IMR-90 (cell line): ENCODE measurements around the gene ETF1. TPM values are rescaled to one million over a fixed set of nuclear protein-coding genes. Genes with fewer than 3 reads are reported as not detected.

Experiments
- ATAC-seq: fragments of 200-7000 bp; cut with Tn5 transposase; 2 replicates; pipeline ENCODE4 v1.9.1; 2020; ENCODE audit warnings: low read depth, mild to moderate bottlenecking, moderate library complexity
- BruUV-seq: library from RNA; stranded (reverse); fragments of 400-500 nt; replicated peaks from 2 replicates; lab custom pipeline; 2021; lab: Mats Ljungman, UMichigan
- CTCF ChIA-PET: fragments of 300-600 bp; formaldehyde crosslinking; extraction: SDS; loops from one replicate; lab custom pipeline; 2021; ENCODE audit warnings: antibody characterized with exemption; lab: Yijun Ruan, JAX
- POLR2A ChIA-PET: fragments of 300-600 bp; sonication (Branson Sonifier 250); formaldehyde crosslinking; loops from one replicate; lab custom pipeline; 2022; ENCODE audit warnings: antibody characterized with exemption; ENCODE audit not compliant: unreplicated experiment; lab: Charles Lee
- DNase-seq: peaks from one replicate; pipeline ENCODE4 v3.0.0; 2013
- H2AFZ ChIP-seq: replicated peaks from 2 replicates; pipeline ENCODE3; 2013; ENCODE audit warnings: low read length, mild to moderate bottlenecking; ENCODE audit not compliant: poor library complexity
- H2AK5ac ChIP-seq: 2 replicates; pipeline ENCODE4 v1.6.1; 2013; ENCODE audit warnings: low read depth, low read length, inconsistent platforms
- H2AK9ac ChIP-seq: replicated peaks from 2 replicates; pipeline ENCODE3; 2013; ENCODE audit warnings: mild to moderate bottlenecking, low read depth, low read length, moderate library complexity; ENCODE audit not compliant: poor library complexity
- H2BK120ac ChIP-seq: 2 replicates; pipeline ENCODE4 v1.6.1; 2013; ENCODE audit warnings: low read depth, low read length, inconsistent platforms
- H2BK15ac ChIP-seq: 3 replicates; pipeline ENCODE4 v1.6.1; 2013; ENCODE audit warnings: low read depth, low read length, inconsistent platforms
- H2BK20ac ChIP-seq: 2 replicates; pipeline ENCODE4 v1.6.1; 2013; ENCODE audit warnings: low read depth, mild to moderate bottlenecking, inconsistent platforms, low read length, moderate library complexity
- H2BK5ac ChIP-seq: 2 replicates; pipeline ENCODE4 v1.6.1; 2013; ENCODE audit warnings: mild to moderate bottlenecking, low read depth, low read length, inconsistent platforms; ENCODE audit not compliant: poor library complexity, severe bottlenecking
- H3K14ac ChIP-seq: replicated peaks from 2 replicates; pipeline ENCODE4 v1.6.1; 2013; ENCODE audit warnings: low read depth, low read length, inconsistent platforms
- H3K18ac ChIP-seq: 2 replicates; pipeline ENCODE4 v1.6.1; 2013; ENCODE audit warnings: low read depth, low read length, control low read depth
- H3K23ac ChIP-seq: 2 replicates; pipeline ENCODE4 v1.6.1; 2013; ENCODE audit warnings: low read depth, low read length, inconsistent platforms
- H3K27ac ChIP-seq: 2 replicates; pipeline ENCODE4 v1.5.1; 2013; ENCODE audit warnings: mild to moderate bottlenecking, control low read depth, low read length; ENCODE audit not compliant: insufficient read depth
- H3K27me3 ChIP-seq: 2 replicates; pipeline ENCODE4 v1.6.1; 2013; ENCODE audit warnings: low read length; ENCODE audit not compliant: control insufficient read depth, insufficient read depth
- H3K36me3 ChIP-seq: 2 replicates; pipeline ENCODE4 v1.6.1; 2013; ENCODE audit warnings: low read length, mixed read lengths; ENCODE audit not compliant: control insufficient read depth, insufficient read depth
- H3K4ac ChIP-seq: 2 replicates; pipeline ENCODE4 v1.6.1; 2013; ENCODE audit warnings: low read depth, low read length, inconsistent platforms
- H3K4me1 ChIP-seq: 2 replicates; pipeline ENCODE4 v1.6.1; 2013; ENCODE audit warnings: low read length, mixed read lengths; ENCODE audit not compliant: control insufficient read depth, insufficient read depth
- H3K4me2 ChIP-seq: 2 replicates; pipeline ENCODE4 v1.6.1; 2013; ENCODE audit warnings: low read depth, mild to moderate bottlenecking, control low read depth, low read length, moderate library complexity
- H3K4me3 ChIP-seq: 2 replicates; pipeline ENCODE4 v1.5.1; 2013; ENCODE audit warnings: low read depth, mild to moderate bottlenecking, control low read depth, low read length, moderate library complexity; ENCODE audit not compliant: insufficient read depth
- H3K56ac ChIP-seq: 2 replicates; pipeline ENCODE4 v1.6.1; 2013; ENCODE audit warnings: low read length, inconsistent platforms; ENCODE audit not compliant: insufficient read depth; ENCODE audit errors: extremely low read depth
- H3K79me1 ChIP-seq, 2 experiments: 2 replicates each; pipeline ENCODE4 v1.6.1; 2013; ENCODE audit warnings: low read length in 2 of 2, inconsistent platforms in 1 of 2, low read depth in 1 of 2
- H3K9ac ChIP-seq: 2 replicates; pipeline ENCODE4 v1.6.1; 2013; ENCODE audit warnings: low read depth, low read length, control low read depth
- H3K9me1 ChIP-seq: 2 replicates; pipeline ENCODE4 v1.6.1; 2013; ENCODE audit warnings: low read length, inconsistent platforms; ENCODE audit not compliant: insufficient read depth
- H3K9me3 ChIP-seq: 2 replicates; pipeline ENCODE4 v1.6.1; 2013; ENCODE audit warnings: low read length; ENCODE audit not compliant: control insufficient read depth, insufficient read depth
- H4K20me1 ChIP-seq: 2 replicates; pipeline ENCODE4 v1.6.1; 2013; ENCODE audit warnings: low read length, inconsistent platforms; ENCODE audit not compliant: insufficient read depth
- H4K5ac ChIP-seq: 2 replicates; pipeline ENCODE4 v1.6.1; 2013; ENCODE audit warnings: mild to moderate bottlenecking, low read depth, low read length, control low read depth
- H4K8ac ChIP-seq, 2 experiments: 2 replicates each; pipeline ENCODE4 v1.6.1; 2013; ENCODE audit warnings: low read depth in 2 of 2, low read length in 2 of 2, control low read depth in 1 of 2, inconsistent platforms in 1 of 2
- H4K91ac ChIP-seq: 2 replicates; pipeline ENCODE4 v1.6.1; 2013; ENCODE audit warnings: low read depth, low read length, inconsistent platforms; ENCODE audit not compliant: insufficient read depth
- CEBPB ChIP-seq: IDR thresholded peaks from 2 replicates; pipeline ENCODE4 v1.6.1; 2012; ENCODE audit warnings: low read depth, low read length, improper control_type of control experiment
- CHD1 ChIP-seq: IDR thresholded peaks from 2 replicates; pipeline ENCODE4 v1.6.1; 2012; ENCODE audit warnings: low read depth, low read length, improper control_type of control experiment
- CTCF ChIP-seq: conservative IDR thresholded peaks from 2 replicates; pipeline ENCODE4 v1.5.1; 2012; ENCODE audit warnings: mild to moderate bottlenecking, low read depth, low read length, improper control_type of control experiment
- ELK1 ChIP-seq: fragments of 150-350 bp; IDR thresholded peaks from 2 replicates; pipeline ENCODE4 v1.6.1; 2016; ENCODE audit warnings: low read depth, mild to moderate bottlenecking, low read length, moderate library complexity, borderline replicate concordance
- FOS ChIP-seq: fragments of 150-350 bp; IDR thresholded peaks from 2 replicates; pipeline ENCODE4 v1.6.1; 2016; ENCODE audit warnings: low read depth, low read length
- MXI1 ChIP-seq: IDR thresholded peaks from 2 replicates; pipeline ENCODE4 v1.6.1; 2012; ENCODE audit warnings: low read depth, mild to moderate bottlenecking, low read length, moderate library complexity, borderline replicate concordance
- RAD21 ChIP-seq: IDR thresholded peaks from 2 replicates; pipeline ENCODE4 v1.6.1; 2012; ENCODE audit warnings: low read length, improper control_type of control experiment
- WGBS, 2 experiments: methylation state at CpG; one replicate each; pipeline versions ENCODE4 v1.1.5 to v1.1.7; 2013; ENCODE audit warnings: missing lambda C conversion rate in 2 of 2; ENCODE audit not compliant: insufficient read length in 1 of 2; ENCODE audit errors: extremely low coverage in 2 of 2; 5-methylcytosine and 5-hydroxymethylcytosine counted together
- dilution Hi-C: fragments of 300-500 bp; cut with HindIII; formaldehyde crosslinking; loops from one replicate; pipeline ENCODE4 v1.14.3; 2018; ENCODE audit warnings: low sequenced_read_pairs; ENCODE audit not compliant: unreplicated experiment
- in situ Hi-C: fragments of 300-500 bp; cut with MboI; formaldehyde crosslinking; loops from 3 replicates; pipeline ENCODE4 v1.14.3; 2019; ENCODE audit warnings: low sequenced_read_pairs, inconsistent platforms, mixed read lengths
- intact Hi-C: fragments of 100-400 bp; cut with micrococcal nuclease; formaldehyde crosslinking; loops from 2 replicates; pipeline ENCODE4 v1.10.0; 2022
- polyA plus RNA-seq, 3 experiments: library from polyadenylated mRNA; depleted of rRNA; stranded (reverse); fragments of >200 nt; gene quantifications; 2 replicates each; pipeline ENCODE4 v1.2.3, GENCODE V29; 2012; ENCODE audit warnings: low replicate concordance in 1 of 3
- total RNA-seq: library from RNA; depleted of rRNA; stranded (reverse); fragments of >200 nt; gene quantifications from 2 replicates; pipeline ENCODE4 v1.2.3, GENCODE V29; 2012

The ETF1 gene
- total and polyA plus RNA-seq, 2 of the 4 experiments (the other 2 are of a cell fraction), result 53.2 to 126 TPM

GRCh38 chr5:138570871-138571270 lies 27.8 kb upstream of the ETF1 start:
- no peaks in the 10 kb centered on the region for H3K9me3 ChIP-seq
- H4K20me1 ChIP-seq, result peaks cover 43% of the 10 kb centered on the region
- ChIA-PET CTCF (no interaction called here), POLR2A (no interaction called here)
- H3K27ac ChIP-seq, result no peak overlapping the region
- H3K9ac ChIP-seq, result no peak overlapping the region
- dilution Hi-C loops, result no loop called here
- DNase-seq (no peak), ATAC-seq (no peak)
- no peak overlapping the region for H3K23ac ChIP-seq
- H2BK5ac ChIP-seq, result no peak overlapping the region
- TF ChIP-seq CTCF, result no peak
- no peak for TF ChIP-seq ELK1
- no peak for TF ChIP-seq FOS
- TF ChIP-seq CHD1, result no peak
- TF ChIP-seq MXI1, result no peak
- TF ChIP-seq RAD21, result no peak
- TF ChIP-seq CEBPB, result no peak
- BruUV-seq, result no TSS peak
- no peaks in the 10 kb centered on the region for H3K27me3 ChIP-seq
- H2BK15ac ChIP-seq, result no peak overlapping the region
- no peak overlapping the region for H2AFZ ChIP-seq
- no peak overlapping the region for H3K56ac ChIP-seq
- no peak overlapping the region for H4K8ac ChIP-seq
- no peak overlapping the region for H3K4ac ChIP-seq
- no peak overlapping the region for H2AK5ac ChIP-seq
- peaks cover 39 to 60% of the 10 kb centered on the region in 2 experiments for H3K79me1 ChIP-seq
- no peak overlapping the region for H4K5ac ChIP-seq
- peaks cover 54% of the 10 kb centered on the region for H3K36me3 ChIP-seq
- peaks cover 2% of the 10 kb centered on the region for H3K4me1 ChIP-seq
- intact Hi-C loops, result no loop called here
- in situ Hi-C loops, result loop anchor here (10.0 kb wide), 1 partner anchor 694 kb away; no protein-coding TSS in a partner anchor
- H2BK20ac ChIP-seq, result no peak overlapping the region
- H3K18ac ChIP-seq, result no peak overlapping the region
- no peak overlapping the region for H3K4me3 ChIP-seq
- no peak overlapping the region for H3K14ac ChIP-seq
- no peak overlapping the region for H4K91ac ChIP-seq
- WGBS, 2 experiments, result 100% methylated on average over 3 of the region's 9 CpGs; no CpG with 5 or more reads in 1 of the 2 experiments
- no peak overlapping the region for H2BK120ac ChIP-seq
- H3K4me2 ChIP-seq, result no peak overlapping the region
- H2AK9ac ChIP-seq, result no peak overlapping the region
- H3K9me1 ChIP-seq, result 0 out of 2 replicates have a peak, but pooled peaks cover 4% of the 10 kb centered on the region
